HepG2 (cell line): ENCODE data around the gene CTCF. TPM values are rescaled to one million over a fixed set of nuclear protein-coding genes. Genes with fewer than 3 reads are reported as not detected.

Source experiments
- ATAC-seq: fragments of 200-7000 bp; cut with Tn5 transposase; 3 replicates; pipeline ENCODE4 v1.9.1; 2020; ENCODE audit warnings: mild to moderate bottlenecking, moderate library complexity
- BruUV-seq: library from RNA; stranded (reverse); fragments of 400-500 nt; replicated peaks from 2 replicates; lab custom pipeline; 2021; lab: Mats Ljungman, UMichigan
- CTCF ChIA-PET: fragments of 300-600 bp; formaldehyde crosslinking; extraction: SDS; loops from one replicate; lab custom pipeline; 2021; ENCODE audit warnings: low total read pairs, inconsistent platforms, low intra/inter-chr PET ratio; lab: Yijun Ruan, JAX
- POLR2A ChIA-PET: fragments of 350-600 bp; sonication (Branson Sonifier 250); formaldehyde crosslinking; loops from one replicate; lab custom pipeline; 2020; ENCODE audit warnings: antibody characterized with exemption, inconsistent platforms; lab: Yijun Ruan, JAX
- DNase-seq: peaks from one replicate; pipeline ENCODE4 v3.0.0-alpha.2; 2015; ENCODE audit warnings: low spot score
- FAIRE-seq: peaks from 3 replicates; lab custom pipeline; 2011; peaks lifted over from hg19 to GRCh38; lab: Jason Lieb, UNC
- H2AFZ ChIP-seq: one replicate; pipeline ENCODE4 v1.6.1; 2011; ENCODE audit warnings: low read length, inconsistent platforms
- H3K27ac ChIP-seq: fragments of 300-600 bp; 3 replicates; pipeline ENCODE4 v1.8.0; 2011; ENCODE audit warnings: mixed run types, mild to moderate bottlenecking, mixed read lengths, low read length, inconsistent platforms; ENCODE audit not compliant: insufficient read depth; ENCODE audit errors: extremely low read length
- H3K27me3 ChIP-seq, 2 experiments: fragments of 200-600 bp in 1 of 2; 2 replicates in 1 of 2; 3 replicates in 1 of 2; pipeline versions ENCODE4 v1.6.0 to v1.8.0; 2011; ENCODE audit warnings: low read length in 2 of 2, mild to moderate bottlenecking in 2 of 2, moderate library complexity in 2 of 2, inconsistent platforms in 1 of 2; ENCODE audit not compliant: insufficient read depth in 2 of 2, control insufficient read depth in 1 of 2
- H3K36me3 ChIP-seq, 2 experiments: fragments of 200-600 bp in 1 of 2; replicated peaks in 1 of 2; 2 replicates in 1 of 2; 3 replicates in 1 of 2; pipeline versions ENCODE4 v1.5.1 to v1.8.0; 2011; ENCODE audit warnings: low read length in 2 of 2, inconsistent platforms in 1 of 2; ENCODE audit not compliant: insufficient read depth in 2 of 2, control insufficient read depth in 1 of 2
- H3K4me1 ChIP-seq: 2 replicates; pipeline ENCODE4 v1.5.1; 2012; ENCODE audit warnings: low read length, inconsistent platforms; ENCODE audit not compliant: insufficient read depth
- H3K4me2 ChIP-seq: 2 replicates; pipeline ENCODE4 v1.6.0; 2011; ENCODE audit warnings: low read depth, low read length, inconsistent platforms
- H3K4me3 ChIP-seq, 3 experiments: fragments of 200-600 bp in 1 of 3; sonication (generic), shearing (Covaris generic) in 1 of 3; replicated peaks in 1 of 3; 2 replicates each; pipeline ENCODE4 v1.5.1; 2011 to 2016; ENCODE audit warnings: low read length in 3 of 3, inconsistent platforms in 2 of 3, low read depth in 2 of 3, mild to moderate bottlenecking in 2 of 3, control low read depth in 1 of 3, mixed read lengths in 1 of 3; ENCODE audit not compliant: insufficient read depth in 1 of 3
- H3K79me2 ChIP-seq: one replicate; pipeline ENCODE4 v1.6.1; 2011; ENCODE audit warnings: low read length, inconsistent platforms; ENCODE audit not compliant: insufficient read depth
- H3K9ac ChIP-seq: 2 replicates; pipeline ENCODE4 v1.6.0; 2011; ENCODE audit warnings: mild to moderate bottlenecking, low read depth, low read length, inconsistent platforms; ENCODE audit not compliant: insufficient read depth
- H3K9me3 ChIP-seq: 2 replicates; pipeline ENCODE4 v1.5.1; 2012; ENCODE audit warnings: mild to moderate bottlenecking, low read length
- H4K20me1 ChIP-seq: 2 replicates; pipeline ENCODE4 v1.6.0; 2011; ENCODE audit warnings: inconsistent platforms, mild to moderate bottlenecking, low read length, moderate library complexity; ENCODE audit not compliant: insufficient read depth
- GZF1 ChIP-seq: sonication (generic); formaldehyde crosslinking; IDR thresholded peaks from 2 replicates; pipeline ENCODE4 v1.5.1; 2020; ENCODE audit warnings: mild to moderate bottlenecking, missing genetic modification reagents
- HNRNPK ChIP-seq: fragments of 200-400 bp; formaldehyde crosslinking; IDR thresholded peaks from 2 replicates; pipeline ENCODE4 v1.6.1; 2018; ENCODE audit warnings: low read length, low read depth, moderate library complexity, mild to moderate bottlenecking; ENCODE audit not compliant: poor library complexity, severe bottlenecking
- RNF2 ChIP-seq: fragments of 450-650 bp; conservative IDR thresholded peaks from 2 replicates; pipeline ENCODE4 v1.6.1; 2016; ENCODE audit warnings: low read depth
- SMAD9 ChIP-seq: sonication (generic); formaldehyde crosslinking; IDR thresholded peaks from 2 replicates; pipeline ENCODE4 v1.5.1; 2020; ENCODE audit warnings: mild to moderate bottlenecking, missing genetic modification reagents
- SP5 ChIP-seq: IDR thresholded peaks from 2 replicates; pipeline ENCODE4 v1.6.1; 2016; ENCODE audit warnings: low read depth, borderline replicate concordance
- STAT5B ChIP-seq: sonication (generic); formaldehyde crosslinking; IDR thresholded peaks from 2 replicates; pipeline ENCODE4 v1.4.0; 2020; ENCODE audit warnings: missing genetic modification reagents
- TCF7 ChIP-seq: sonication (generic); IDR thresholded peaks from 2 replicates; pipeline ENCODE4 v1.6.1; 2016; ENCODE audit warnings: antibody characterized with exemption, low read depth
- ZFP62 ChIP-seq: sonication (generic); formaldehyde crosslinking; IDR thresholded peaks from 2 replicates; pipeline ENCODE4 v1.4.0; 2020; ENCODE audit warnings: missing genetic modification reagents
- ZNF24 ChIP-seq: fragments of 450-650 bp; IDR thresholded peaks from 2 replicates; pipeline ENCODE4 v1.6.1; 2017; ENCODE audit warnings: antibody characterized with exemption, mild to moderate bottlenecking
- ZNF446 ChIP-seq: sonication (generic); formaldehyde crosslinking; IDR thresholded peaks from 2 replicates; pipeline ENCODE4 v1.5.0; 2020; ENCODE audit warnings: mild to moderate bottlenecking, missing genetic modification reagents
- ZNF558 ChIP-seq: sonication (generic); formaldehyde crosslinking; IDR thresholded peaks from 2 replicates; pipeline ENCODE4 v1.9.0; 2022; ENCODE audit warnings: mild to moderate bottlenecking, missing genetic modification reagents, borderline replicate concordance
- ZNF660 ChIP-seq: sonication (generic); formaldehyde crosslinking; IDR thresholded peaks from 2 replicates; pipeline ENCODE4 v1.5.1; 2020; ENCODE audit warnings: mild to moderate bottlenecking, low read depth, missing genetic modification reagents, borderline replicate concordance
- WGBS: methylation state at CpG from one replicate; pipeline ENCODE4 v1.1.6; 2017; ENCODE audit warnings: low lambda C conversion rate; 5-methylcytosine and 5-hydroxymethylcytosine counted together
- in situ Hi-C: cut with HindIII; loops from 2 replicates; pipeline ENCODE4 v1.10.0; 2017; ENCODE audit warnings: low pct_unique_long_range_greater_than_20kb; ENCODE audit not compliant: extremely low pct_ligation_motif_present
- intact Hi-C: fragments of 100-400 bp; cut with micrococcal nuclease; formaldehyde crosslinking; loops from one replicate; pipeline ENCODE4 v1.10.0; 2022; ENCODE audit not compliant: unreplicated experiment
- polyA plus RNA-seq, 8 experiments: library from polyadenylated mRNA; depleted of rRNA in 3 of 8; stranded (reverse) in 7 of 8; unstranded in 1 of 8; fragments of >200 nt; fragmentation: Illumina TruSeq in 4 of 8; extraction: Trizol in 4 of 8; gene quantifications; 2 replicates each; pipeline versions ENCODE4 v1.2.1 to v1.2.3, GENCODE V29; 2011 to 2016; ENCODE audit warnings: low read depth in 4 of 8, missing spikeins in 1 of 8, mixed read lengths in 1 of 8; ENCODE audit not compliant: insufficient read depth in 1 of 8
- total RNA-seq, 5 experiments: library from RNA; depleted of rRNA; stranded (reverse); fragments of >200 nt; fragmentation: Illumina TruSeq; extraction: Trizol; gene quantifications; 2 replicates each; pipeline ENCODE4 v1.2.3, GENCODE V29; 2016; ENCODE audit warnings: low read depth in 1 of 5
- TF ChIP-seq, protein P1 (sequence below): sonication (generic); formaldehyde crosslinking; IDR thresholded peaks from 2 replicates; pipeline ENCODE4 v1.8.0; 2022; ENCODE audit warnings: mild to moderate bottlenecking, missing genetic modification reagents, borderline replicate concordance
- TF ChIP-seq, protein P2 (sequence below): sonication (generic); formaldehyde crosslinking; IDR thresholded peaks from 2 replicates; pipeline ENCODE4 v1.4.0; 2020; ENCODE audit warnings: missing genetic modification reagents

The CTCF gene
- total and polyA plus RNA-seq, 2 of the 13 experiments (the other 11 are each of a cell fraction or from before 2014, with no cell fraction given), result 19.5 to 37.5 TPM

DNA sequence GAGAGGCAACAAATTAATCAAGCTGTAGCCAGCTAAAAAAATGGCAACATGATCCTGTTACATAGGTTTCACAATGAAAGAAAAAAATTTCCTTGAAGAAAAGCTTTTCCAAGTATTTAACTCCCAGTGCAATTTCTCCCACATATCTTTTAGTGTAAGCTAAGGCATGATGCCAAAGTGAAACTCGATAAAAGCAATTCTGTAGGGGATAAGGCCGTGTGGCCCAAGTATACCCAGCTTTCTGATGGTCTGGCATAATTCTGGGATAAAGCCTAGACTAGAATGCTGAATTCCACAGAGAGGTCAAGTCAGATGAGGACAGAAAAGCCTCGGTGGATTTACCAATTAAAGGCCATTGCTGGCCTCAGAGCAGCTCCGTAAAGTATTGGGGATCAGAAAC is 36.2 kb downstream of the CTCF start:
- CTCF ChIA-PET, result no interaction called here
- 0 out of 2 replicates have a peak, but pooled peaks cover 5% of the 10 kb centered on the region for H3K4me1 ChIP-seq
- no peaks in the 10 kb centered on the region for H3K9me3 ChIP-seq
- TSS peak; percentile 17 for BruUV-seq
- WGBS, result 98% methylated on average over 4 of the region's 4 CpGs
- no peak overlapping the region for H3K4me2 ChIP-seq
- intact Hi-C loops (no loop called here), in situ Hi-C loops (no loop called here)
- H4K20me1 ChIP-seq, result peaks cover under 1% of the 10 kb centered on the region; the same call in 1 of the 2 replicates
- POLR2A ChIA-PET, result no interaction called here
- DNase-seq (no peak), ATAC-seq (no peak), FAIRE-seq (no peak)
- H3K27ac ChIP-seq, result no peak overlapping the region
- TF ChIP-seq ZNF660 (CRISPR knock-in tag), result no peak
- TF ChIP-seq HNRNPK, result no peak
- no peak for TF ChIP-seq TCF7
- TF ChIP-seq SMAD9 (CRISPR knock-in tag), result no peak
- TF ChIP-seq GZF1 (CRISPR knock-in tag), result no peak
- no peak for TF ChIP-seq ZNF446 (CRISPR knock-in tag)
- no peak for TF ChIP-seq STAT5B (CRISPR knock-in tag)
- TF ChIP-seq, protein P1, sequence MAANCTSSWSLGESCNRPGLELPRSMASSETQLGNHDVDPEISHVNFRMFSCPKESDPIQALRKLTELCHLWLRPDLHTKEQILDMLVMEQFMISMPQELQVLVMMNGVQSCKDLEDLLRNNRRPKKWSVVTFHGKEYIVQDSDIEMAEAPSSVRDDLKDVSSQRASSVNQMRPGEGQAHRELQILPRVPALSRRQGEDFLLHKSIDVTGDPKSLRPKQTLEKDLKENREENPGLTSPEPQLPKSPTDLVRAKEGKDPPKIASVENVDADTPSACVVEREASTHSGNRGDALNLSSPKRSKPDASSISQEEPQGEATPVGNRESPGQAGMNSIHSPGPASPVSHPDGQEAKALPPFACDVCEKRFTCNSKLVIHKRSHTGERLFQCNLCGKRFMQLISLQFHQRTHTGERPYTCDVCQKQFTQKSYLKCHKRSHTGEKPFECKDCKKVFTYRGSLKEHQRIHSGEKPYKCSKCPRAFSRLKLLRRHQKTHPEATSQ, result no peak
- no peak for TF ChIP-seq ZNF24
- TF ChIP-seq SP5, result no peak
- TF ChIP-seq, protein P2, sequence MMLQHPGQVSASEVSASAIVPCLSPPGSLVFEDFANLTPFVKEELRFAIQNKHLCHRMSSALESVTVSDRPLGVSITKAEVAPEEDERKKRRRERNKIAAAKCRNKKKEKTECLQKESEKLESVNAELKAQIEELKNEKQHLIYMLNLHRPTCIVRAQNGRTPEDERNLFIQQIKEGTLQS (CRISPR knock-in tag), result no peak
- TF ChIP-seq ZNF558 (CRISPR knock-in tag), result no peak
- no peak for TF ChIP-seq RNF2
- TF ChIP-seq ZFP62 (CRISPR knock-in tag), result no peak
- H3K79me2 ChIP-seq, result peaks cover 68% of the 10 kb centered on the region
- no peak overlapping the region for H3K4me3 ChIP-seq
- no peaks in the 10 kb centered on the region for H3K27me3 ChIP-seq
- no peak overlapping the region for H3K9ac ChIP-seq
- H2AFZ ChIP-seq, result no peak overlapping the region
- H3K36me3 ChIP-seq, result peaks cover 8 to 9% of the 10 kb centered on the region in 2 experiments
